AG09319 (cell line): ENCODE data around the gene PPARD.

Source experiments
- DNase-seq: peaks from one replicate; pipeline ENCODE4 v3.0.0-alpha.2; 2010; ENCODE audit warnings: low read depth; ENCODE audit errors: extremely low read depth
- TF ChIP-seq, protein P1 (sequence below): IDR thresholded peaks from 2 replicates; pipeline ENCODE4 v1.5.1; 2011; ENCODE audit warnings: low read depth, mild to moderate bottlenecking, inconsistent platforms, low read length, moderate library complexity

Gene PPARD

DNA sequence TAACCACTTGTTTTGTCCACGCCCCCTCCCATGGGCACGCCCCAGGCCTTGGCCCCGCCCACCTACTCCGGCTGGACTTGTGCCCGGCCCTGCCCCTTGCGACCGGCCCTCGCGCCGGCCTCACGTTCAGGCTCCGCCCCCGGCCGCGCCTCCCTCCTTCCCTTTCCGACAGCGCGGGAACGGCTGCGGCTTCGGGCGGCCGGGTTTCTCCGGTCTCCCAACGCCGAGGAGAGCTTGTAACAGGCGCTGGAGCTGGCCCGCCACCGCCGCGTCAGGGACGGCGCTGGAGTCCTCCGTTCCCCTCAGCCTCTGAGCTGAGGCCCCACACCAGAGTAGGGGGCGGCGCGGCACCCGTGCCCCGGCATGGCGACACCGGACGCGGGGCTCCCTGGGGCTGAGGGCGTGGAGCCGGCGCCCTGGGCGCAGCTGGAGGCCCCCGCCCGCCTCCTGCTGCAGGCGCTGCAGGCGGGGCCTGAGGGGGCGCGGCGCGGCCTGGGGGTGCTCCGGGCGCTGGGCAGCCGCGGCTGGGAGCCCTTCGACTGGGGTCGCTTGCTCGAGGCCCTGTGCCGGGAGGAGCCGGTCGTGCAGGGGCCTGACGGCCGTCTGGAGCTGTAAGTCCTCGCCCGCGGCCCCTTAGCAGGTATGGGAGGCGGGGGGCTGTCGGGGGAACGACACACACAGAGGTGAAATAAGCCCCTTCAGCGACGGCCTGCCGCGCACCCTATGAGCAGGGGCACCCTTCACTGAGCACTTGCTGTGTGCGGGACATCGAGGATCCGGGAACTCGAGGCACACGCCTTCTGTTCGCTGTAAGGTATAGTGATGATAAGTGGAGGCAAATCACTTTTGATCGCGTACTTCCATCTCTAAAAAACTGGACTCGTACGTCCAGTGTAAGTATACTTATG, 110.1 kb downstream of the PPARD start, which contains the start of gene FANCE:
Gene FANCE, plus strand, starts transcription at position 156 of the 908 bp plus-strand sequence. Its CDS starts 208 bp downstream, at position 364.
- peak; percentile 77 for DNase-seq
- TF ChIP-seq, protein P1, sequence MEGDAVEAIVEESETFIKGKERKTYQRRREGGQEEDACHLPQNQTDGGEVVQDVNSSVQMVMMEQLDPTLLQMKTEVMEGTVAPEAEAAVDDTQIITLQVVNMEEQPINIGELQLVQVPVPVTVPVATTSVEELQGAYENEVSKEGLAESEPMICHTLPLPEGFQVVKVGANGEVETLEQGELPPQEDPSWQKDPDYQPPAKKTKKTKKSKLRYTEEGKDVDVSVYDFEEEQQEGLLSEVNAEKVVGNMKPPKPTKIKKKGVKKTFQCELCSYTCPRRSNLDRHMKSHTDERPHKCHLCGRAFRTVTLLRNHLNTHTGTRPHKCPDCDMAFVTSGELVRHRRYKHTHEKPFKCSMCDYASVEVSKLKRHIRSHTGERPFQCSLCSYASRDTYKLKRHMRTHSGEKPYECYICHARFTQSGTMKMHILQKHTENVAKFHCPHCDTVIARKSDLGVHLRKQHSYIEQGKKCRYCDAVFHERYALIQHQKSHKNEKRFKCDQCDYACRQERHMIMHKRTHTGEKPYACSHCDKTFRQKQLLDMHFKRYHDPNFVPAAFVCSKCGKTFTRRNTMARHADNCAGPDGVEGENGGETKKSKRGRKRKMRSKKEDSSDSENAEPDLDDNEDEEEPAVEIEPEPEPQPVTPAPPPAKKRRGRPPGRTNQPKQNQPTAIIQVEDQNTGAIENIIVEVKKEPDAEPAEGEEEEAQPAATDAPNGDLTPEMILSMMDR, result no peak

DNA sequence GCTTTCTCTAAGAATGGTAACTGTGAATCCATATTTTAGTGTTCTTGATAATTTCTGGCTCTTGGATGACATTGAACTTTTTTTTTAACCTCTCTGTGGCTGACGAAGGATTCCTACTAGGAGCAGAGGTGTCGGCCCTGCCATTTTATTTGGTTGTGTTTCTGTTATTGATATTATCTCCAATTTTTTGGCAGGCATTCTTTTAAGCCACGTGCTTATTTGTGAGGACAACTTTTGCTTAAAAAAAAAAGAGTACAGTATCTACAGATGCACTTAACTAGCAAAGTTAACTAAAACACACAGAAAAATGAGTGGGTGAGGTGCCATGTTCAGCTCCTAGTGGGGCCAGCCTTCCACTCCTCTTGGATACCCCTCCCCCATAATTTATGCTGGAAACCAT, 110.9 kb downstream of the PPARD start:
- no peak for DNase-seq
- TF ChIP-seq, protein P1, result no peak

DNA sequence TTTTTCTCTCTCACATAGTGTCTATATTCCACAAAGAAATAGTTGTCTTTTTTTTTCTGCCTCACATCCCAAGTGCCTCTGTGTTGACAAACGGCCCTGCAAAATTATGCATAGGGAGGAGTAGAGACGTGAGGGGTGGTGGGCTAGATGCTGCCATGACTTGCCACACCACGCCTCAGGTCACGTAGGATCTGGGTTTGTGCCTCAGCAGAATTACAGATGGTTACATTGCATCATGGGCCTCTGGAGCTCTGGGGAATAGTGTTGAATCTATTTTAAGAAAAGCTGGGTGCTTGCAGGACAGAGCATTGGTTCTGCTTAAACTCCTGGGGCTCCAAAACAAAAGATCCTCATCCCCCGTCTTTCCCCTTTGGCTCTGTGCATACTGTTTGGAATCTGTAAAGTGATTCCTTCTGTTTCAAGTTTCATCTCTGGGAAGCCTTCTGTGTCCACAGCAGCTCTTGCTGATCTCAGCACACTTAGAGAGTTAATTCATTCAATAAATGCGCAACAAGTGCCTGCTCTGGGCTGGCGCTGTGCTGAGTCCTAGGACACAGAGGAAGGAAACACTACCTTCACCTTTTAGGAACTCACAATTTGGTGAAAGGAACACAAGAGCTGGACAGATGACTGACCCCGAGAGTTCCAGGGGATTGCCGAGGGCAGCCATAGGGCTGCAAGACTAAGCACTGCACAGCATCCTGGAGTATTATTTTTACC, 112.2 kb downstream of the PPARD start:
- no peak for DNase-seq

DNA sequence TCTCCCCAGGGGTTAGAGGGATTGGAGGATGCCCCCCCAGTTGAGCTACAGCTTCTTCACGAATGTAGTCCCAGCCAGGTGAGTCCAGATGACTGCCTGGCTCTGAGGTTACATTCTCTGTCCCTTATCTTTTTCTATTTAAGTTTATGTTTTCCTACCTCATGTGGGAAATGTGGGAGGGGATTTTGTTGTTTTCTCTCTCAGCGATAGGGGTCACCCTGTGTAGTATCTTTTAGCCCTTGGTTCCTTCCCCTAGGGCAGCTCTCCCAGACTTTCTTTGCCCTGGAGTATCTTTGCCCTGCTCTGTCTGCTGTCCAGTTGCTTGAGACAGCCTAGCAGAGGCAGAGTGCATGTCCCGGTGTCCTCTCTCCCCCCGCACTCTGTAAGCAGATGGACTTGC, 115.5 kb downstream of the PPARD start:
- no peak for DNase-seq
- TF ChIP-seq, protein P1, result no peak

More for the DNA sequence above, 112.2 kb downstream of the PPARD start:
- TF ChIP-seq, protein P1, result no peak

DNA sequence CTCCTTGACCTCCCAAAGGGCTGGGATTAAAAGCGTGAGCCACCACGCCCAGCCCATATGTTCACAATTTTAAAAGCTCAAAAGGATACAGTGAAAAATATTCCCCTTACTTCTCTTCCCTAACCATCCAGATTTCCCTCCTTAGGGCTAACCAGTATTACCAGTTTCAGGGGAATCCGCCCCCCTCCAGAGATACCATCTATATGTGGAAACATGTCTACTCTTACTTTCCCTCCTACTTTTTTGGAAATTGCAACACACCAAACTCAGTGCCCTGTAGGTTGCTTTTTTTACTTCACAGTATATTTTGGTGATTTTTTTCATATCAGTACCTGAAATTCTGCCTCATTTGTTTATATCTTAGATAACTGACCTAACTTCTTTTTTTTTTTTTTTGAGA, 118.9 kb downstream of the PPARD start:
- no peak for DNase-seq
- TF ChIP-seq, protein P1, result no peak

DNA sequence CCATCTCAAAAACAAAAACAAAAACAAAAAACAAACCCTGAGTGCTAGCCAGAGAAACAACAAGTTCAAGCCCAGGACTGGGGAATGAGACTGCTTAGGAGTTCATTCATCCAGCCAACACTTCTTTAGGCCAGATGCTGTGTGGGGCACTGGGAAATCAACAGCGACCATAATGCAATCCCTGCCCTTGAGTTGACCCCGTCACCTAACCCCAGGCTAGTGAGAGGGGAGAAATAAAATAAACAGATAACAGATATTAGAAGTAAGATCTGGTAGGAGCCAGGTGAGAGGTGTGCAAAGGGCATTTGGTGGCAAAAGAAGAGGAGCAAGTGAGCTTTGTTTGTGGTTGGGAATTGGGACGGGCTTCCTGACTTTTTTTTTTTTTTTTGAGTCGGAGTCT, 120.9 kb downstream of the PPARD start:
- no peak for DNase-seq
- TF ChIP-seq, protein P1, result no peak

DNA sequence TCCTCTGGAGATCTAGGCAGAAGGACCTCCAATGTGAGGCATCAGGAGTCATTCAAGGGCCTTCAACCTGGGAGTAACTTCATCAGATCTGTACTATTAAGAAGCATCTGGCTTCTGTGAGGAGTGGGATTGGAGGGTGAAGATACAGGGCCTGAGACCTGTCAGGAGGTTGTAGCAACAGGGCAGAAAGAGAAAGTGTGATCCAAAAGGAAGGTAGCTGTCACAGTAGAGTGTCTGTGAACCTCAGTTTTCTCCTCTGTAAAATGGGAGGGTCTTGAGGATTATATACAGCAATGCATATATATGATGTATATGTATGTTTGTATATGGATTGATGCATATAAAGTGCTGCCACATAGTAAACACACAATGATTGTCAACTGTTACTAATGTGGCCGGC, 123.3 kb downstream of the PPARD start:
- TF ChIP-seq, protein P1, result no peak
- DNase-seq, result no peak
